Thoracic aorta (tissue), 2 donors: ENCODE results near the gene SMIM17. TPM values are rescaled to one million over a fixed set of nuclear protein-coding genes. Genes with fewer than 3 reads are reported as not detected.

Experiments
- ATAC-seq: fragments of 150-250 bp; one replicate; pipeline ENCODE4 v1.8.0; 2017; ENCODE audit warnings: low read depth; ENCODE audit not compliant: insufficient number of reproducible peaks, low FRiP score
- DNase-seq: peaks from one replicate; pipeline ENCODE4 v3.0.0-alpha.2; 2020; ENCODE audit warnings: low spot score
- H3K27ac ChIP-seq, 2 donors: fragments of 200-600 bp; sonication (generic); 1 replicate in 1 of 2; 2 replicates in 1 of 2; pipeline ENCODE4 v1.5.1; 2016; ENCODE audit warnings: mild to moderate bottlenecking in 2 of 2, moderate library complexity in 2 of 2
- H3K27me3 ChIP-seq: fragments of 200-600 bp; sonication (generic); replicated peaks from 2 replicates; pipeline ENCODE4 v1.6.0; 2016; ENCODE audit warnings: mild to moderate bottlenecking; ENCODE audit not compliant: insufficient read depth
- H3K36me3 ChIP-seq: fragments of 200-600 bp; sonication (generic); one replicate; pipeline ENCODE4 v1.5.1; 2016
- H3K4me1 ChIP-seq, 2 donors: fragments of 200-600 bp; sonication (generic); 1 replicate in 1 of 2; 2 replicates in 1 of 2; pipeline versions ENCODE4 v1.5.1 to v1.6.0; 2016; ENCODE audit warnings: low read depth in 2 of 2, mild to moderate bottlenecking in 1 of 2; ENCODE audit not compliant: control insufficient read depth in 1 of 2
- H3K4me3 ChIP-seq: fragments of 200-600 bp; sonication (generic); 2 replicates; pipeline ENCODE4 v1.5.1; 2016; ENCODE audit warnings: mild to moderate bottlenecking
- H3K9me3 ChIP-seq: fragments of 200-600 bp; sonication (generic); 2 replicates; pipeline ENCODE4 v1.5.1; 2016
- total RNA-seq, 2 donors: library from RNA; depleted of rRNA; stranded (reverse); fragments of >200 nt; gene quantifications; one replicate each; pipeline versions ENCODE4 v1.1.0 to v1.2.3, GENCODE V29; 2016
- TF ChIP-seq, protein P1 (sequence below): fragments of 200-600 bp; sonication (generic); IDR thresholded peaks from one replicate; pipeline ENCODE4 v1.5.1; 2019; ENCODE audit warnings: antibody characterized with exemption

The SMIM17 gene
- total RNA-seq, 2 donors from 2014 or later, result 4.4 TPM; not detected in 1

DNA sequence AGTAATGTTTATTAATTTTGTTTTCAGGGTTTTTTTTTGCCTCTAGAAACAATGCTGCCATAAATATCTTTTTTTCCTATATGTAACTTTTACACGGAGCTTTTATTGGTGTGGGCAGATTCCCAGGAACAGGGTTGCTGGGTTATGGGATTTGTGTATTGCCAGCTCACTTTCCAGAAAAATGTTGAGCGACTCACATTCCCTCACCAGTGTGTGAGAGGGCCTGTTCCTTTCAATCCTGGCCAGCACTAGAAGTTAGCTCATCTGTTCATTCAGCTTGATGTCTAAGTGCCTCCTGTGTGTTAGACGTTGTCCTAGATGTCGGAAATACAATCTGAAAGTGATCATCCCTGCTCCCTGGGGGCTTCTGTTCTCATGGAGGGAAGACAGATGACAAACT, 45.3 kb upstream of the SMIM17 start:
- TF ChIP-seq, protein P1, sequence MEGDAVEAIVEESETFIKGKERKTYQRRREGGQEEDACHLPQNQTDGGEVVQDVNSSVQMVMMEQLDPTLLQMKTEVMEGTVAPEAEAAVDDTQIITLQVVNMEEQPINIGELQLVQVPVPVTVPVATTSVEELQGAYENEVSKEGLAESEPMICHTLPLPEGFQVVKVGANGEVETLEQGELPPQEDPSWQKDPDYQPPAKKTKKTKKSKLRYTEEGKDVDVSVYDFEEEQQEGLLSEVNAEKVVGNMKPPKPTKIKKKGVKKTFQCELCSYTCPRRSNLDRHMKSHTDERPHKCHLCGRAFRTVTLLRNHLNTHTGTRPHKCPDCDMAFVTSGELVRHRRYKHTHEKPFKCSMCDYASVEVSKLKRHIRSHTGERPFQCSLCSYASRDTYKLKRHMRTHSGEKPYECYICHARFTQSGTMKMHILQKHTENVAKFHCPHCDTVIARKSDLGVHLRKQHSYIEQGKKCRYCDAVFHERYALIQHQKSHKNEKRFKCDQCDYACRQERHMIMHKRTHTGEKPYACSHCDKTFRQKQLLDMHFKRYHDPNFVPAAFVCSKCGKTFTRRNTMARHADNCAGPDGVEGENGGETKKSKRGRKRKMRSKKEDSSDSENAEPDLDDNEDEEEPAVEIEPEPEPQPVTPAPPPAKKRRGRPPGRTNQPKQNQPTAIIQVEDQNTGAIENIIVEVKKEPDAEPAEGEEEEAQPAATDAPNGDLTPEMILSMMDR, result no peak
- no peaks in the 10 kb centered on the region for H3K27me3 ChIP-seq
- H3K4me1 ChIP-seq, result peaks cover 6 to 9% of the 10 kb centered on the region in 2 donors
- H3K36me3 ChIP-seq, result peaks cover 20% of the 10 kb centered on the region
- ATAC-seq (no peak), DNase-seq (no peak)
- no peak overlapping the region for H3K4me3 ChIP-seq
- no peak overlapping the region for H3K27ac ChIP-seq
- H3K9me3 ChIP-seq, result peaks cover 6% of the 10 kb centered on the region

DNA sequence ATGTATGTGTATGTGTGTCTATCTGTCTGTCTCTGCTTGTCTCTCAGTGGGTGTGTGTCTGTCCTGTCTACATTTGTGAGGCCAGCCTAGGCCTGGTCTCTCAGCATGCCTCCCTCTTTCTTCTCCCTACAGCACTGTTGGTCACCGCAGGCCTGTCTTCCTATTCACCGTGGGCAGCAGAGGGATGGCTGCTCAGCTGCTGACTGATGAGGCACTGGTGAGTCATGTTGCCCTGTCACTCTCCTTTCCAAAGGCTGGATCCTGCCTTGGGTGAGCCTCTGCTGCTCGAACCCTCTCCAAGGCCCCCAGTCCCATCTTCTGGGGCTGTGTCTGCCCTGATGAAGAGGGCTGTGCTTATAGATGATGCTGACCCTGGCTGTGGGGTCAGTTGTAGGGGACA, 41.6 kb upstream of the SMIM17 start:
- TF ChIP-seq, protein P1, result no peak
- Histone ChIP-seq H3K4me3 (no peak overlapping the region), H3K4me1 (peaks cover 0 to 1% of the 10 kb centered on the region in 2 donors), H3K27ac (no peak overlapping the region), H3K9me3 (peaks cover 43% of the 10 kb centered on the region), H3K36me3 (peaks cover 36% of the 10 kb centered on the region), H3K27me3 (no peaks in the 10 kb centered on the region)
- ATAC-seq, result no peak
- no peak for DNase-seq

DNA sequence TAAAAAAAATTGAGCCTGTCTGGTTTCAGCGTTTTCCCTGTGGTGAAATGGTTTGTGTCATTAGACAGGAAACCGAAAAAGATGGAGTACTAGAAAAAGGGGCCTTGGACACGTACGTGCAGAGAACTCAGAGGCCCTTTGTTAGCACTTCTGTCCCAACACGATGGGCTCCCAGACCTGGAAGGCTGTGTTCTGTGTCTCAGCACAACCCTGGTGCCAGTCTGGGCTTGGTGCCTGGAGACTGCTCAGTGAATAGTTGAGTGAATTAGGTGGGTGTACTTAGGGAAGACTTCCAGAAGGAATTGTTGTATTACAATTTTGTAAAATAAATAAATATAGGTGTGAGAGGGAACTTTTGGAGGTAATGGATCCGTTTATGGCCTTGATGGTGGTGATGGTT, 39.1 kb upstream of the SMIM17 start:
- Histone ChIP-seq H3K27ac (no peak overlapping the region), H3K27me3 (no peaks in the 10 kb centered on the region), H3K36me3 (peaks cover 36% of the 10 kb centered on the region), H3K4me3 (no peak overlapping the region), H3K9me3 (peaks cover 66% of the 10 kb centered on the region), H3K4me1 (no peaks in the 10 kb centered on the region)
- DNase-seq (no peak), ATAC-seq (no peak)
- TF ChIP-seq, protein P1, result no peak

DNA sequence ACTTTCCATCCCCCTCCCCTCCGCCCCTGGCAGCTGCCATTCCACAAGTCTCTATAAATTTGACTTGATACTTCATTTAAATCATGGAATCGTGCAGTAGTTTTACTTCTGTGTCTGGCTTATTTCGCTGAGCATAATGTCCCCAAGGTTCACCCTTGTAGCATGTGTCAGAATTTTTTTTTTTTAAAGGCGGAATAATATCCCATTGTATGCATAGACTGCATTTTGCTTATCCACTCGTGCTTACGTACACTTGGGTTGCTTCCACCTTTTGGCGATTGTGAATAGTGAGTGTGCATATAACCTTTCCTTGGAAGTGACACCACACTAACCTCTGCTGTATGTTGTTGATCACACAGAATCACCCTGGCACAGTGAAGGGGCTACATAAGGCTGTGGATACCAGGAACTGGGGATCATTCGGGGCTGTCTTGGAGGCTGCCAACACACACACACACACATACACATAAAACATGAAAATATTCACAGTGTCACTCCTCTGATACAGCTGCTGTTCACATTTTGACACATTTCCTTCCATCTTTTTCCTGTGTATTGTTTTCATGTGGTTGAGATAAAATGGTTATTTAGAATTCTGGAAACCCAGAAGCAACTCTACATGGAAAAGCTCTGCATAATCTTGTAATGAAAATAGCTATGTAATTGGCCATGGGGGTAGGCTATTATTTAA, 34.5 kb upstream of the SMIM17 start:
- Histone ChIP-seq H3K9me3 (peaks cover 99% of the 10 kb centered on the region), H3K27me3 (no peaks in the 10 kb centered on the region), H3K27ac (no peak overlapping the region), H3K36me3 (peaks cover 32% of the 10 kb centered on the region), H3K4me1 (no peaks in the 10 kb centered on the region), H3K4me3 (no peak overlapping the region)
- TF ChIP-seq, protein P1, result no peak
- ATAC-seq (no peak), DNase-seq (no peak)

DNA sequence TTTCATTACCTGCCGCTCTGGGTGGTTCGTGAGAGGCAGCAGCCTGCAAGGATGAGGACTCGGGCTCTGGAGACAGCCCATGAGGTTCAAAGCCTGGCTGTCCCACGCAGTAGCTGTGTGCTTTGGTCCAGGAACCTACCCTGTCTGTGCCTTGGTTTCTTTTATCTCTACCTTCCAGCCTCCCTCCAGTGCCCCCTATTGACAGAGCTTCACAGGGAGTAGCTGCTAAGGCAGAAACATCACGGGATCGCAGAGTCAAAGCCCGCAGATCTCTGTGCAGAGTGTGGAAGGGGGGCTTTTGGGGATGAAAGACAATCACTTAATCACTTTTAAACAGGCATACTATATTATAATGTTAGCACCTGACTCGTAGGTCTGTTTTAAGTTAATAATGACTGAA, 31.7 kb upstream of the SMIM17 start:
- DNase-seq (no peak), ATAC-seq (no peak)
- TF ChIP-seq, protein P1, result no peak
- peaks cover 86% of the 10 kb centered on the region for H3K9me3 ChIP-seq
- no peak overlapping the region for H3K4me3 ChIP-seq
- no peaks in the 10 kb centered on the region for H3K27me3 ChIP-seq
- peaks cover 24% of the 10 kb centered on the region for H3K36me3 ChIP-seq
- H3K4me1 ChIP-seq, result no peaks in the 10 kb centered on the region
- H3K27ac ChIP-seq, result no peak overlapping the region
